ENCODE measurements around the gene TRIM17.

Gene TRIM17

DNA sequence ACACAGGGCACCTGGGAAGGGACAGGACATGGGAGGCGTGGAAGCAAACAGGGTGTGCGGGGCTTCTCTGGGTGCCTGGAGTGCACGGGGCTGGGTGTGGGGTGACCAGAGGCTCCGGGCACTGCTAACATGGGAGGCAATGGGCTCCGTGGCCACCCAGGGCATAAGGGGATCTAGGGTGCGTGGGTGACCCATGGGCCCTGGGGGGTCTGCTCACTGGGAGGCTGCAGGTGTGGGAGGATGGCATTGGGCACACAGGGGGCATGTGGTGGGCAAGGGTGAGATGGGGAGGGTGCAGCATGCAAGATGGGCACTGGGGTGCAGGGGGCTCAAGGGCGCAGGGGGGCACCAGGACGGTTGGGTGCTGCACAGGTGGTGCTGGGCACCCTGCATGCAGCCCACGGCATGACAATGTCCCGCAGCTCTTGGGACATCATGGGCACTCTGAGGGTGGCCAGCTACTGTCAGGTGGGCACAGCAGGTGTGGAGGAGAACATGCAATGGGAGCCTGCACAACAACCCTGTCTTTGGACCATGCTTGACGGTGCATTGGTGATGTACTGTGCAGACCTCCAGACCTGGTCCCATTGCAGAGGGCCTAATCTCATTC is 25.1 kb downstream of the TRIM17 start:
- no peak overlapping the region for H3K27ac ChIP-seq
- DNase-seq (ENCODE audit: low read depth, low spot score), result no peak

DNA sequence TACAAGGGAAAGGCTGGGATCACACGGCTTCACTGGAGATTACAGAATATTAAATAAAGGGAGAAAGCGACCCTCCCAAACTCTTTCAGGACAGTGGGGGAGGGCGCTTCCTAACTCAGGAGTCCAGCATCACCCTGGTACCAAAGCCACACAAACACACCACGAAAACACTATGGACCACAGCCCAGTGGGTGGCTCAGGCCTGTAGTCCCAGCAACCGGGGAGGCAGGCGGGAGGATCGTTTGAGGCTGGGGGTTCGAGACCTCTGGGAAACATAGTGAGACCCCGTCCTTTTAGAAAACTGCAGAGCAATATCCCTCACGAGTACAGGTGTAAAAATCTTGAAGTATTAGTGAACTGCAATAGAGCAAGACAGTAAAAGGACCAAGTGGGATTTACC is 26.0 kb downstream of the TRIM17 start:
- no peak overlapping the region for H3K27ac ChIP-seq
- DNase-seq (ENCODE audit: low read depth, low spot score), result no peak

DNA sequence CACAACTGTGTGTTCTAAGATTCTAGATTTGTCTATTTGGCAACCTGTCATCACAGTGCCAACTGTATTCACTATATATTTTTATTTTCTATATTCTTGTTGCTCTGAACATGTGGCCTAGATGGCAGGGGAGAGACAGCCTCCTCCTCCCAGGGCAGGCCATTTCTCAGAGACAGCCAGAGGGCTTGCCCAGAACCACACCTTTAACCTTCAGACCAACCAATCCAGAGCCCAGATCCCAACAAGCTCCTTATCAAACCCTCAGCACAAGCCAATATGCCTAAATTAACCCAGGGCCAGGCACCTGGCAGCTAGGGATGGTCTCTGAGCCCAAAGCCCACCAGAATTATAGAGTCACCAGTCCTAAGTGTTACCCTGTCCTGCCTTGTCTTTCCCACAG is 29.3 kb downstream of the TRIM17 start:
- H3K27ac ChIP-seq, result no peak overlapping the region
- no peak for DNase-seq (ENCODE audit: low read depth, low spot score)

DNA sequence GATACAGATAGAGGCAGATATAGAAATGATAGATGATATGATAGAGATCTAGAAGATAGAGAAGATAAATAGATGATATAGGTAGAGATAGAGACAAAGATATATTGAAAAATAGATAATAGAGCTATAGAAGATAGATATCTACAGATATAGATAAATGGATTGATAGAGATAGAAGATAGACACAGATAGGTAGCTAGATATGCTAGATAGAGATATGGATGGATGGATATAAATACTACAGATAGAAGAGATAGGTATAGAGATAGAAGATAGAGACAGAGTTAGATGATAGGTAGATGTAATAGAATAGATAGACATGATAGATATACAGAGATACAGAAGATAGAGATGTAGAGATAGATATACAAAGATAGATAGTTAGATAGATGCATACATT is 31.4 kb downstream of the TRIM17 start:
- no peak for DNase-seq (ENCODE audit: low read depth, low spot score)
- no peak overlapping the region for H3K27ac ChIP-seq

DNA sequence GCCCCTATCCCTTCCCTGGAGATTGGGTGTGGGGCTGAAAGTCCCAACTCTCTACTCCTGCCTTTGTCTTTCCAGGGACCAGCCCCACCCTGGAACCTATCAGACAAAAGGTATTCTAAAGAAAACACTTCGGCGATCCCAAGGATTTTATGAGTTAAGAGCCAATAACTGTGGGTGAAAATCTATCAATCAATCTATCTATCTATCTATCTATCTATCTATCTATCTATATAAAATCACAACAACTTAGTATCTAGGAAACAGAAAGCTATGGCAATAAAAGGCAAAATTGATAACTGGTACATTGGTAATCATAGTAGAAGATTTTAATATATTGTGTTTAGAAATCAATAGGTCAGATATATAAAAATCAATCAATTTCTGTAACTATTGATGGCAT is 32.9 kb downstream of the TRIM17 start:
- no peak overlapping the region for H3K27ac ChIP-seq
- DNase-seq (ENCODE audit: low read depth, low spot score), result no peak

DNA sequence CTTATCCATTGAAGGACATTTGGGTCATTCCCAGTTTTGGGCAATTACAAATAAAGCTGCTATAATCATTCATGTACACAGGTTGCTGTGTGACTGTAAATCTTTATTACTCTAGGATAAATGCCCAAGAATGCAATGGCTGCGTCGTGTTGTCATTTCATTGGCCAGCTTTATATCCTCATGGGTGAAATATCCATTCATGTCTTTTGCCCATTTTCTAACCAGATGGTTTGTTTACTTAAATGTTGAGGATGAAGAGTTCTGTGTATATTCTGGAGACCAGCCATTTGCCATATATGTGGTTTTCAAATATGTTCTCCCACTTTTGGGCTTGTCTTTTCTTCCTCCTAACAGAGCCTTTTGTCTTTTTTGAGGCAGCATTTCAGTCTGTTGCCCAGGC is 35.3 kb downstream of the TRIM17 start:
- H3K27ac ChIP-seq, result no peak overlapping the region
- DNase-seq (ENCODE audit: low read depth, low spot score), result no peak

DNA sequence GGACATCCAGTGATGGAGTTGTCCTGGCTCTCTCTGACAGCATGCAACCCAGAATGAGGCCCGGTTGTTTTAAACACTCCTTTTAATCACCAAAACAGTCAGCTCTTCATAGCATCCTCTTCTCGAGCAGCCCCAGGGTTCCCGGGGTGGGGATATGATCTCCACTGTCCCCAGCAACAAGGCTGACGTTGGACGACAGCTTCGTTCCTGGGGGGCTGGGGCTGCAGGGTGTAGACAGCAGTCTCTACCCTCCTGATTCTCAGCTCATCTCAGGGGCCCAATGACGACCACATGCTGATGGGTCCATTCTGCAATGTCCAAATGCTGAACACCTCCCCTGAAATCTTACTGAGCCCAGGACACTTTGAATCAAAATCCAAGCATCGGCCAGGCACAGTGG is 37.0 kb downstream of the TRIM17 start:
- H3K27ac ChIP-seq, result no peak overlapping the region
- no peak for DNase-seq (ENCODE audit: low read depth, low spot score)

DNA sequence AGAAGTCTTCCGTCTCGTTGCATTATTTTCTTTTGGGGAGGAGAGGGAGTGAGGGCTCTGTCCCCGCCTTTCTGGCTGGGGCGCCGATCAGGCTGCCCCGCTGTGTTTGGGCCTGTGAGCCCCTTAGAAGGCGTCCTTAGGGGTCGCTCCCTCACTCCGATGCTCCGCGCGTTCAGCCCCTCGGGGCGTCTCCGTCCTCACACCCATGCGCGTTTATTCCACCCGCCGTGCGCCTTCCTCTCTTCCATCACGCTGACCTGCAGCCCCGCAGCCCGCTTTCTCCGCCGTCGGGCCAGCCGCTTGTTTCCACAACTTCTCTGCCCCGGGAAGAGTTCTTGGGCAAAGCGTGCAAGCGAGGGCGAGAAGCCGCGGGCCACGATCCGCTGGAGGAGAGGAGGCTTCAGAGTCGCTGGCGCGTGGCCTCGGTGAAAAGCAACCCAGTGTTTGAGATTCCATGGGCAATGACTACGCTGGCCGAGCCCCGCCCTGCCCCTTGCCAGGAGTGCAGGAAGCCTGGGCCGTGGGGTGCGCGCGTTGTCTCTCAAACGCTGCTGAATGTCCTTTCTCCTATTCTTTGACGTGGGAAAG is 37.7 kb downstream of the TRIM17 start:
- H3K27ac ChIP-seq, result no peak overlapping the region

DNA sequence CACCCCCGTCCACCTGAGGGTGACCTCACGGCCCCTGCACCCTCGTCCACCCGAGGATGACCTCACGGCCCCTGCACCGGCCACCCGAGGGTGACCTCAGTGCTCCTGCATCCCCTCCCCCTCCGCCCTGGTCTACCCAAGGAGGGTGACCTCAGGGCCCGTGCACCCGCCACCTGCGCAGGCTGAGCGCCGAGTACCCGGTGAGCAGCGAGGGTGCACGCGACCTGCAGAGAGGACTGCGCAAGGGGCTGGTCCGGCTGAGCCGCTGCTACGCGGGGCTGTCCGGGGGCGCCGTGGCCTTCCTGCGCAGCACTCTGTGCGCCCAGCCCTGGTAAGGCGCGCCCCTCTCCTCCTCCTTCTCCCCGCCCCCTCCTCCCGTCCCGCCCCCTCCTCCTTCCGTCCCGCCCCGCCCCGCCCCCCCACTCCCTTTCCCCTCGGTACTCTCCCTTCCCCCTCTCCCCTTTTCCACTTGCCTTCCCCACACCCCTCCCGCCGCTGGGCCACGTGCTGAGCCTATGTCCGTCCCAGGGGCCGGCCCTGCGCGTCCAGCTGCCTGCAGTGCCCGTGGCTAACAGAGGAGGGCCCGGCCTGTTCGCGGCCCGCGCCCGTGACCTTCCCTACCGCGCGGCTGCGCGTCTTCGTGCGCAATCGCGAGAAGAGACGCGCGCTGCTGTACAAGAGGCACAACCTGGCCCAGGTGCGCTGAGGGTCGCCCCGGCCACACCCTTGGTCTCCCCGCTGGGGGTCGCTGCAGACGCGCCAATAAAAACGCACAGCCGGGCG is 38.4 kb downstream of the TRIM17 start:
- H3K27ac ChIP-seq, result no peak overlapping the region
- no peak for DNase-seq (ENCODE audit: low read depth, low spot score)

More for the DNA sequence above, 37.7 kb downstream of the TRIM17 start:
- DNase-seq (ENCODE audit: low read depth, low spot score), result no peak

DNA sequence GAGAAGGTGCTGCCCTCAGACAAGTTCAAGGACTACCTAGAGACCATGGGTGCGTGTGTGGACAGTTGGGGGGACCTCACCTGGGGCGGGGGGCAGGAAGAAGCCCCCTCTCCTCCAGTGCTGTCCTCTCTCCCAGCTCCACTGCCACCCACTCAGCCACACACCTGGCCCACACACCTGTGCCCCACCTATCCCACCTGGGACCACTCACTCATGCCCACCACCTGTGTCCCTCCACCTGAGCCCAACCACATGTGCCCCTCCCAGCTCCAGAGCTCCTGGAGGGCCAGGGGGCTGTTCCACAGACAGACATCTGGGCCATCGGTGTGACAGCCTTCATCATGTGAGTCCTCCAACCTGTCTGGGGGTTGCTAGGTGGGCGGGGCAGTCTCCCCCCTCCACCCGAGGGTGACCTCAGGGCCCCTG is 39.0 kb downstream of the TRIM17 start:
- no peak overlapping the region for H3K27ac ChIP-seq
- DNase-seq (ENCODE audit: low read depth, low spot score), result no peak

DNA sequence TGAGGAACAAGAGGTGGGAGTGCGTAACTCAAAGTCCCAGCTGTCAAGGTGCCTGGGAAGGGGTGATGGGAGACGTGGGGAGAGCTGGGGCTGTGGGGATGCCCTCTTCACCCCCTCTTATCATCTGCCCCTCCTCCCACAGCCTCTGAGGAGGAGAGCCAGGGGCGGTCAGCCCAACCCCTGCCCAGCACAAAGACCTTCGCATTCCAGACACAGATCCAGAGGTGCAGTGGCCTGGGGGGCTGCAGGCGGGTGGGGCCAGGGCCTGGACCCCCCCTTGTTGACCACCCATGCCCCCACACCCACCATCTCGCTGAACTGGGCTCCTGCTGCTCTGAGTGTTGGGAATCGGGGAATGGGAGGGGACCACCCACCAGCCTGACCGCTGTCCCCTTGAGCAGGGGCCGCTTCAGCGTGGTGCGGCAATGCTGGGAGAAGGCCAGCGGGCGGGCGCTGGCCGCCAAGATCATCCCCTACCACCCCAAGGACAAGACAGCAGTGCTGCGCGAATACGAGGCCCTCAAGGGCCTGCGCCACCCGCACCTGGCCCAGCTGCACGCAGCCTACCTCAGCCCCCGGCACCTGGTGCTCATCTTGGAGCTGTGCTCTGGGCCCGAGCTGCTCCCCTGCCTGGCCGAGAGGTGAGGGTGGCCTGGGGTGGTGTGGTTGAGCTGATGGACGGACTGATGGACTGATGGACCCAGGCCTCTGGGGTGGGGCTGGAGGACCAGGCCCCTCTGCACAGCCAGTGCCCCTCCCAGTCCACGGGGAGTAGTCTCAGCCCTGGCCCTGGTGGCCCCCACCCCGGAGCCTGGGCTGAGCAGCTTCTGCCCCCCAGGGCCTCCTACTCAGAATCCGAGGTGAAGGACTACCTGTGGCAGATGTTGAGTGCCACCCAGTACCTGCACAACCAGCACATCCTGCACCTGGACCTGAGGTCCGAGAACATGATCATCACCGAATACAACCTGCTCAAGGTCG is 39.7 kb downstream of the TRIM17 start:
- no peak for DNase-seq (ENCODE audit: low read depth, low spot score)
- H3K27ac ChIP-seq, result no peak overlapping the region

DNA sequence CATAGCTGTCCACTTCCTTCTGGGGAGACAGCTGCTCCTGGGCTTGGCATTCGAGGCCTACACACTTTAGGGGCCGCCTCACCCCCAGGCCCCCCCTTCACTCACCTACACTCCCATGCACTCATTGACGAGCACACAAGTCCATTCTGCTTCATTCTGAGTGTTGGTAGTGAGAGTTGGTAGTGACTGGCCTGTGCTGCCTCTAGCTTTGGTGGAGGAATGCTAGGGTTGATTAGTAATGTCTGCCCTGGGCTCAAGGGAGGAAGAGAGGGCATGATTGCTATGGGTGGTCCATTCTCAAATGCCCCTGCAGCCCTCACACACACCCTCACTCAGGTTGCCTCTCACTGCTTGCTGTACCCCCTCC is 40.4 kb downstream of the TRIM17 start:
- no peak for DNase-seq (ENCODE audit: low read depth, low spot score)
- H3K27ac ChIP-seq, result no peak overlapping the region

DNA sequence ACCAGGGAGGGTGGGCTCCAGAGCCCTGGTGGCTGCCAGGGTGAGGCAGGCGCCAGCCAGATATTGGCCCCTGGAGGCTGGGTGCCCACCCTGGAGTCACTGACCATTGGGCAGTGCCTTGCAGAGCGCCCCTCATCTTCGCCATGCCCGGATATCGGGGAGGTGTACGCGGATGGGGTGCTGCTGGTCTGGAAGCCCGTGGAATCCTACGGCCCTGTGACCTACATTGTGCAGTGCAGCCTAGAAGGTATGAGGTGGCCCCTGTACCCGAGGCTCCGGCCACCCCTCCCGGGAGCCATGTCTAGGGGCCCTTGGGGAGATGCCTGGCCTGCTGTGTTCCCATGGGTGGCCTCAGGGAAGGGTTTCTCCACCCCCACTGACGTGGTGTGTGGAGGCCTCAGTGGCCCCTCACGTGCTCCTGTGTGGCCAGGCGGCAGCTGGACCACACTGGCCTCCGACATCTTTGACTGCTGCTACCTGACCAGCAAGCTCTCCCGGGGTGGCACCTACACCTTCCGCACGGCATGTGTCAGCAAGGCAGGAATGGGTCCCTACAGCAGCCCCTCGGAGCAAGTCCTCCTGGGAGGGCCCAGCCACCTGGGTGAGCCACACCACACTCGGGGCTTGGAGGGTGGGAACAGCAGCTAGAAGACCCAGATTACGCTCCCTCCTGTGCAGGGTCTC is 40.9 kb downstream of the TRIM17 start:
- no peak for DNase-seq (ENCODE audit: low read depth, low spot score)

DNA sequence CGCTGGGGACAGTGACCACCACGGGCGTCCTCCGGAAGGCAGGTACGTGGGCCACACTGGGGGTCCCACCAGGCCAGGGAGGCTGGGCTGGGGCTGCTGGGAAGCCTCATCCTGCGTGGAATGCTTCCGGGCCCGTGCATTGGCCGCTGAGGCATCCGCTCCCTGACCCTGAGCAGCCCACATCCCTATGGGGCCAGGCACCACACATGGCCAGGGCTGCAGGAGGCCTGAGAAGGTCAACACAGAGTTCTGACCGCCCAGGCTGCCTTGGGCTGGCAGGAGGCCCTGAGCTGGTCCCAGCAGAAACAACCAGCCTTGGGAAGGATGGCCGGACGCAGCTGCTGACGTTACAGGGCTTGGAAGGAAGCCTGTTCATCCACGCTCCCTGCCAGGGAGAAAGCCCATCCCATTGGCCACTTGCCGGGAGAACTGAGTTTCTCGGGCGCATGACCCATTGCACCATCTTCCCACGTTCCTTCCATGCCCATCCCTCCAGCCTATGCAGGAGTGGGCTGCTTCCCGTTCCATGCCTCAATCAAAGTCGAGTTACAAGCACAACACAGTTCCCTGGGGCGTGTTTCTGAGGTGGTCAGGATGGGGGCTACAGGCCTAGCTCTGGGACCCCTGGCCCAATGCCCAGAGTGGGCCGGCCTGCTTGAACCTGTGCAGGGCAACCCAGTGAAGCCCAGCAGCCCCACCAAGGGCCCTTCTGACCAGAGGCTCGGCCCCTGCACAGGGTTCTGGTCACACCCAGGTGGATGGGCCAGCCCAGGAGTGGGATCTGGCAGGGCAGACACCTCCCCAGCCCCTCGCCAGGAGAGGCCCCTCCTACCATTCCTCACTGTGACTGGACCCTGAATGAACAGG is 41.7 kb downstream of the TRIM17 start:
- no peak overlapping the region for H3K27ac ChIP-seq

More for the DNA sequence above, 40.9 kb downstream of the TRIM17 start:
- H3K27ac ChIP-seq, result no peak overlapping the region

DNA sequence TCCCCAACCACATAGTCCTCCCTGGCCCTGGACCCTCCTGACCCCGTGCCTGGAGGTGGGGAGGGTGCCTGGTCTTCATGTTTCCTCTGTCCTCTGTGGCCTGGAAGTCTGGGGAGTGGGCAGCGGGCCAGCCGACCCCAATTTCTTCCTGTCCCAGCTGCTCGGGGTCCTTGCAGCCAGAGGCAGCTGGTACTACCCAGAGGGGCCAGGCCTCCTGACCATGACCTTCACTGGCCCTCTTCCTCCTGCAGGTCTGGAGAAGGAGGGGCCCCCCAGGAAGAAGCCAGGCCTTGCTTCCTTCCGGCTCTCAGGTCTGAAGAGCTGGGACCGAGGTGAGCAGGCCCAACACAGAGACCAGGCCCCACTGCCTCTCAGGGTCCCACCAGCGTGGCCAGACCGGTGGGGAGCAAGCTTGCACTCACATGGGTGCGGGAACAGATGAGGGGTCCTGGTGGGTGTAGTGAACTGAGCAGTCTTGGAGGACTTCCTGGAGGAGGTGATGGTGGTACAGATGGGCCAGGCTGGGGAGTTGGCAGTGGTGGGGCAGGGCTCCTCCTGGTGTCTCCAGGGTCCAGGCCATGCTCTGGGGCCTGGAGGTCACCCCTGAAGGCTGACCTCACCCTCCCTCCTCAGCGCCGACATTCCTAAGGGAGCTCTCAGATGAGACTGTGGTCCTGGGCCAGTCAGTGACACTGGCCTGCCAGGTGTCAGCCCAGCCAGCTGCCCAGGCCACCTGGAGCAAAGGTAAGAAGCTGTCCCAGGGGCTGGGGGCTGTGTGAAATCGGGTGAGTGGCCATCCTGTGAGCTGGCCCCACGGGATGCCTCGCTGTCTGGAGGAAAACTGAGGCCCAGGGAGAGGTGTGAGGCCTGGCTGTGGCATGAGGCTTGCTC is 42.7 kb downstream of the TRIM17 start:
- no peak for DNase-seq (ENCODE audit: low read depth, low spot score)
- no peak overlapping the region for H3K27ac ChIP-seq

More for the DNA sequence above, 41.7 kb downstream of the TRIM17 start:
- DNase-seq (ENCODE audit: low read depth, low spot score), result no peak

DNA sequence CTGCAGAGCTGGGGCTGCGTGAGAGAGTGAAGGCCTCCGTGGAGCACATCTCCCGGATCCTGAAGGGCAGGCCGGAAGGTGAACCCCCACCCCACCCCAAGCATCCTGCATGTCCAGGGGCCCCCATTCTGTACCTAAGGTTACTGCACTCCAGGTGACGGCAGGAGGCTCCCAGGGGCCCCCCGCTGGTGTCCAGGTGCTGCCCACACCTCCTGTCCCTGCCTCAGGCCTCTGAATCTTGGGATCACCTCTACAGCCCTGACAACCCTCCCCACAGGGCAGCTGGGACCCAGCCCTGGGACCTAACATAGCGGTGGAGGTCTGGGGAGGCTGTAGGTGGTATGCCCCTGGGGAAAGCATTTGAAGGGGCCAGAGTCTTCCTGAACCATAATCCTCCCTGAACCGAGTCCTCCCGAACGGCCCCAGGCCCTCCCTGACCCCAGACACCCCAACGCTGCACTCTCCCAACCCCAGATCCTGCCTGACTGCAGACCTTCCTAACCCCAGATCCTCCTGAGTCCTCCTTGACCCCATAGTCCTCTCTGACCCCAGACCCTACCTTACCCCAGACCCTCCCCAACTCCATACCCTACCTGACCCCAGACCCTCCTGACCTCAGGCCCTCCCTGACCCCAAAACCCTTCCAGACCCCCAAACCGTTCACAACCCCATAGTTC is 43.5 kb downstream of the TRIM17 start:
- no peak for DNase-seq (ENCODE audit: low read depth, low spot score)
- no peak overlapping the region for H3K27ac ChIP-seq

DNA sequence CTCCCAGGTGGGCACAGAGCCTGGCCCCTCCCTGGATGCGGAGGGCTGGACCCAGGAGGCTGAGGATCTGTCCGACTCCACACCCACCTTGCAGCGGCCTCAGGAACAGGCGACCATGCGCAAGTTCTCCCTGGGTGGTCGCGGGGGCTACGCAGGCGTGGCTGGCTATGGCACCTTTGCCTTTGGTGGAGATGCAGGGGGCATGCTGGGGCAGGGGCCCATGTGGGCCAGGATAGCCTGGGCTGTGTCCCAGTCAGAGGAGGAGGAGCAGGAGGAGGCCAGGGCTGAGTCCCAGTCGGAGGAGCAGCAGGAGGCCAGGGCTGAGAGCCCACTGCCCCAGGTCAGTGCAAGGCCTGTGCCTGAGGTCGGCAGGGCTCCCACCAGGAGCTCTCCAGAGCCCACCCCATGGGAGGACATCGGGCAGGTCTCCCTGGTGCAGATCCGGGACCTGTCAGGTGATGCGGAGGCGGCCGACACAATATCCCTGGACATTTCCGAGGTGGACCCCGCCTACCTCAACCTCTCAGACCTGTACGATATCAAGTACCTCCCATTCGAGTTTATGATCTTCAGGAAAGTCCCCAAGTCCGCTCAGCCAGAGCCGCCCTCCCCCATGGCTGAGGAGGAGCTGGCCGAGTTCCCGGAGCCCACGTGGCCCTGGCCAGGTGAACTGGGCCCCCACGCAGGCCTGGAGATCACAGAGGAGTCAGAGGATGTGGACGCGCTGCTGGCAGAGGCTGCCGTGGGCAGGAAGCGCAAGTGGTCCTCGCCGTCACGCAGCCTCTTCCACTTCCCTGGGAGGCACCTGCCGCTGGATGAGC is 44.3 kb downstream of the TRIM17 start:
- no peak for DNase-seq (ENCODE audit: low read depth, low spot score)
- no peak overlapping the region for H3K27ac ChIP-seq

All from epithelial cell of prostate (primary cell).